Hippocampal formation (tissue), 2 donors: Measurements from ENCODE around the gene WFDC1.

Experiments
- DNase-seq, 2 donors: peaks; one replicate each; lab custom pipeline; 2025; lab: John Stamatoyannopoulos, UW

The WFDC1 gene

GRCh38 chr16:84302111-84302954 lies 7.7 kb downstream of the WFDC1 start:
- DNase-seq: no peak

DNA sequence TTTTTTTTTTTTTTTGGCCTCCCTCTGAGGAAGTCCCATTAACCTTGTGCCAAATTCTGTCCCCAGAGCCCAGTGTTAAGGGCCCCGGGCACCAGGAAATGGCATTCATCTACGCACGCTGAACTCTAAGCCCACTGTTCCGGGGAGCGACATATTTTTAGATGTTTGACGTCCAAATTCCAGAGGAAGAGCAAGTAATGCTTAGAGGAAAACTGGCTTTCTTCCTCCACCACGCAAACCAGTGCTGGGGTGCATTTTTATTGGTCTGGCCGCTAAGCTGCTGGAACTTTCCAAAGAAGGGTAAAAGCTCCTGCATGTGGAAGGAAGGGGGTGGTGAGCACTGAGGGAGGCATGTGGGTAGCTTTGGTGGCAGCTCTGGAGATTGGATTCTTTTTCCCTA lies 8.3 kb downstream of the WFDC1 start:
- no peak for DNase-seq

DNA sequence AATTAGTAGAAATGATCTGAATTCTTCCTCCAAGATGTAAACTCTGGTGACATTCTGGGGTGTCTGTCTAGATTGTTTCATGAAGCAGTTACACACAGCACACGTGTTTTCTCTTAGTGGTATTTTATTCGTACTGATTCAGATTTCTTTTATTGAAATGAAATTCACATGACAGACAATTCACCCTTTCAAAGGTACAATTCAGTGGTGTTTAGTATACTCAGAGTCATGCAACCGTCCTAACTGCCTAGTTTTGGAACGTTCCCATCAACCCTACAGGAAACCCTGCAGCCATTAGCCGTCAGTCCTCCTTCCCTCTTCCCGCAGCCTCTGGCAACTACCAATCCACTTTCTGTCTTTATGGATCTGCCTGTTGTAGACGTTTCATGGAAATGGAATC lies 8.8 kb downstream of the WFDC1 start:
- DNase-seq: no peak

- no peak for DNase-seq
Measured at GRCh38 chr16:84306564-84306963, 11.9 kb downstream of the WFDC1 start.

- no peak for DNase-seq
Measured at GRCh38 chr16:84307209-84307954, 12.7 kb downstream of the WFDC1 start.

DNA sequence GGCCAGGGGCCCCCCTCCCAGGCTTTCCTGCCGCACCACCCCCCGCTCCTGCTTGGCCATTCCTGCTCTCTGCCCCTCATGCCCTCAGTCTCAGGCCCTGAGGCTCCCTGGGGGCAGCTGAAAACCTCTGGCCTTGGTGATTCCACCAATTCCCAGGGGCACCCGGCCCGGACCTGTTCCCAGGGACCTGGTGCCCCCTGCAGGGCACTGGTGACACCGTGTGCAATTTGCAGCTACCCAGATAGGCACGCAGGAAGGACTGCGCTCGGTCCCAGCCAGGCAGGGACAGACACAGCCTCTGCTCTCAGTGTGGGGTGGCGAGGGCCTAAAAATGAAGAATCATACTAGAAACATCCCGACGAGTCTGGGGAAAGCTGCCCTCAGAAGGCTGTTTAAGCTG lies 13.4 kb downstream of the WFDC1 start:
- no peak for DNase-seq

DNA sequence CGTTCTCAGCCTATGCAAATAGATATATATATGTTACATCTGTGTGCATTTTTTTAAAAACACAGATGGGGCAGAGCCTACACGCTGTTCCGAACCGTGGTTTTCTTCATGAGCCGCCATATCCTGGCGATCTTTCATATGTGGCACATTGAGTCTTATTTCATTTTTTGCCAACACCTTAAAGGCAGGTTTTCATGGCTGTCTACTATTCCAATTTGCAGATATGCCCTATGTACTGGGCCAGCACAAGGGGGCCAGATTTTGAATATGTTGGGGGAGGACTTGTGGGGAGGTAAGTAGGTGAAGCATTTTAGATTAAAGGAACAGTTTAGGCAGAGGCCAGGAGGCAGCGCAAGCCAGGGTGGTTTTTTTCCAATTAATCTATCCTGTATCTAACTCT lies 16.0 kb downstream of the WFDC1 start:
- no peak for DNase-seq

DNA sequence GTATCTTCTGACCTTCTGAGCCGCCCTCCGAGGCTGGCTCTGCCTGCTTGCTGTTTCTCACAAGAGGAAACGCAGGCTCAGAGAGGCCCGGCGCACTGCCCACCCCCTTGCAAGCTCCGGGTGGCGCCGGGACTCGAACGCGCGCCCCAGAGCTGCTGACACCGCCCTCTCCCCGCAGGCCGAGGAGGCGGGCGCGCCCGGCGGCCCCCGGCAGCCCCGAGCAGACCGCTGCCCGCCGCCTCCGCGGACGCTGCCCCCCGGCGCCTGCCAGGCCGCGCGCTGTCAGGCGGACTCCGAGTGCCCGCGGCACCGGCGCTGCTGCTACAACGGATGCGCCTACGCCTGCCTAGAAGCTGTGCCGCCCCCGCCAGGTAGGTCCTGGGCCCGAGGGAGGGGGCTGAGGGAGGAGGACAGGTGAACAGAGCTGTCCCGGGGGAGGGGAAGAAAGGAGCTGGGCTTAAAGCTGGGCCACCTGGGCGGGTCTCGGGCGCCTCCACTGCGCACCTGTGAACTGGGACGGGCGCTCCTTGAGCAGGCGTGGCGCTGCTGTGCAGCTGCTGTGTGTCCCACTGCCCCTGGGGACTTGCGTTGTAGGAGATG lies 18.2 kb downstream of the WFDC1 start:
- no peak for DNase-seq

GRCh38 chr16:84313921-84314320 lies 19.2 kb downstream of the WFDC1 start:
- no peak for DNase-seq

DNA sequence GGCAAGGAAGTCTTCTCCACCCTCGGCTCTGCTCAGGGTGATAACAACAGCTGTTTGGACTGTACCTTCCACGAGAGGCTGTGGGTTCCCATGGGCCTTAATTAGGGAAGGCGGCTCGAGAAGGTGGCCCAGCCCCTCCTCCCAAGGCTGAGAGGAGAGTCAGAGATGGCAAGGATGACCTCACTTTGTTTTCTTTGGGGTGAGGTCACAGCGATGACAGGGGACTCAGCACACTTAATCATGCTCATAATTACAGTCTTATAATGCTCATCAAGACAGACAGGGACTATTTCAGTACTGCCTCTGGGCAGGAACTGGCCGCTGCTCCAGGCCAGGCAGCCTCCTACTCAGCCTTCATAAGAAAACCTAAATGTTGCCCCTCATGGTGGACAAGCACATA lies 19.7 kb downstream of the WFDC1 start:
- no peak for DNase-seq

- no peak for DNase-seq
Measured at GRCh38 chr16:84314814-84315213, 20.1 kb downstream of the WFDC1 start.

- no peak for DNase-seq
Measured at GRCh38 chr16:84315422-84315821, 20.7 kb downstream of the WFDC1 start.

- DNase-seq: no peak
Measured at GRCh38 chr16:84318091-84318975, 23.7 kb downstream of the WFDC1 start.

- no peak for DNase-seq
Measured at GRCh38 chr16:84319146-84319760, 24.6 kb downstream of the WFDC1 start.

DNA sequence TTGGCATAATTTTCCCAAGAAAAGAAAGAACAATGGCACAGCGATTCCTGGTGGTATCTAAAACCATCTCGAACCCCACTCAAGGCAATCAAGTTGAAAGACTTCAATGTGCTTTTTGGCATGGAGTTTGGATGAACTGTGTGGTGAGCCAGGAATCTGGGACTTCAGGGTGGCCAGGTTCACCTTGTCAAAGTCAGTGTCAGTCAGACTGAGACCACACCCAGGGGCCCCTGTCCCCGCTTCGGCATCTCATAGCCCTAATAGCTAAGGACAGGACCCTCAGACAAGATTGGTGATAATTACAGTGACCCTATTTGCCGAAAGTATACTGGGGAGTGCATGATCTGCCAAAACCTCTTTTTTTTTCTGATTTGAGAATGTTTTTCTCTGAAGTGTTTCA lies 25.8 kb downstream of the WFDC1 start:
- no peak for DNase-seq

DNA sequence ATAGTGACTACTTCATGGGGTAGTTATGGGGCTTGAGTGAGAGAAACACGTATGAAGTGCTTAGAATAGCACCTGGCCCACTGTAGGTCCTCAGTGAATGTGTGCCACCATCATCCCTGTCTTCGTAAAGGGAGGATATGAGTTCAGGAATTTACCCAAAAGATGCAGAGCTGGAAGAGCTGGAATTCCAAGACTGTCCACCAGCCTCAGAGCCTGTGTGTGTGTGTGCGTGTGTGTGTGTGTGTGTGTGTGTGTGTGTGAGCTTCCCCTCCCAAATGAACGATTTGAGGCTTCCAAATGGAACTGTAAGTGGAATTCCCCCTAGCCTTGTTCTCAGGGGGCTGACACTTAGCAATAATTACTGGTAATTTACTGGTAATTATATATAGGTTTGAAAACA lies 27.3 kb downstream of the WFDC1 start:
- DNase-seq: no peak

DNA sequence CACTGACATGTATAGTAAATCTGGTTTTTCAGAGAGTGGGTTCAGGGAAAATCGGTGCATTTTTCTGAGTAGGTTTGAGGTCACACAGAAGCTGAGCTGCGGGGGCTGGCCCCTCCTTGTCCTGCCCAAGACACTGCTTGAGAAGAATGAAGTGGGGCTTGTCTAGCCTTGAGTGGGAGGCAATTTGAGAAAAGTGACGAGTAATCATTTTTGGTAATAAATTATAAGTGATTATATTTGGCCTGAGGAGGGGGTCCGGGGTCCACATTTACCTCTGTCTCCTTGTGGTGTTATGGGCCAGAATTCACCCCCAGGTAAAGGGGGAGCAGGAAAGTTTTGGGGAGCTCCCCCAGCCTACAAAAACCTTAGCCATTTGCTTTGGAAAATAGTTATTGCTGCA lies 28.1 kb downstream of the WFDC1 start:
- no peak for DNase-seq

DNA sequence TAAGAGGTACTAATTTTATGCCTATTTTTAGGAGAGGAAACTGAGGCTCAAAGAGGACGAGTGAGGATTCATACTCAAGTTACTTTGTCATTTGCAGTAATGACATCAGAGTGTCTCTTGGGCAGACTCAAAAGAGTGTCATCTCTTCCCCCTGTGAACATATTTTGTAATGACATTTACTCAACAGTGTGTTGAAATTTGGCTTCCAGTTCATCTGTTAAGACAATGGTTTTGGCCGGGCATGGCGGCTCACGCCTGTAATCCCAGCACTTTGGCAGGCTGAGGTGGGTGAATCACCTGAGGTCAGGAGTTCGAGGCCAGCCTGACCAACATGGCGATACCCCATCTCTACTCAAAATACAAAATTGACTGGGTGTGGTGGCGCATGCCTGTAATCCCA lies 28.9 kb downstream of the WFDC1 start:
- no peak for DNase-seq

- no peak for DNase-seq
Measured at GRCh38 chr16:84324434-84325262, 30.0 kb downstream of the WFDC1 start.

DNA sequence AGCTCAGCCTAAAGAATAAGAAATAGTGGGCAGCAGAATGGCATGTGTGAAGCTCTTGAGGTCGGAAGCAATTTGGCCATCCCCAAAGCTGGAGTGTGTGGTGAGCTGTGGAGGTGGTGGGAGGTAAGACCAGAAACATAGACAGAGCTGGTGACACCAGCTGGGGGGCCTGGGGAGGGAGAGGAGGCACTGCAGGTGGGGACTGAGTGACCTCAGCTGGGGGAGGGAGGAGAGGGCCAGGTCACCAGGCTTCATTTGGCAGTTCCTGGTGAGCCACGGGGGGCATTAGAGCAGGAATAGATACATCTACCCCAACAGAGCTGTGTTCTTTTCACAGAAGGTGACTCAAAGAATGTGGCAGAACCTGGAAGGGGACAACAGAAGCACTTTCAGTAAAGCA lies 31.9 kb downstream of the WFDC1 start:
- DNase-seq: no peak
